Upper lobe of left lung (tissue), 4 donors: Measurements from ENCODE around the gene IPMK.

Experiments
- POLR2A ChIP-seq, 4 donors: fragments of 450-650 bp; IDR thresholded peaks; one replicate each; pipeline ENCODE4 v1.5.1; 2016 to 2017; ENCODE audit warnings: antibody characterized with exemption in 4 of 4, mild to moderate bottlenecking in 2 of 4
- POLR2AphosphoS5 ChIP-seq, 2 donors: sonication (generic); formaldehyde crosslinking; IDR thresholded peaks; one replicate each; pipeline ENCODE4 v1.5.1; 2017; ENCODE audit warnings: antibody characterized with exemption in 2 of 2

DNA sequence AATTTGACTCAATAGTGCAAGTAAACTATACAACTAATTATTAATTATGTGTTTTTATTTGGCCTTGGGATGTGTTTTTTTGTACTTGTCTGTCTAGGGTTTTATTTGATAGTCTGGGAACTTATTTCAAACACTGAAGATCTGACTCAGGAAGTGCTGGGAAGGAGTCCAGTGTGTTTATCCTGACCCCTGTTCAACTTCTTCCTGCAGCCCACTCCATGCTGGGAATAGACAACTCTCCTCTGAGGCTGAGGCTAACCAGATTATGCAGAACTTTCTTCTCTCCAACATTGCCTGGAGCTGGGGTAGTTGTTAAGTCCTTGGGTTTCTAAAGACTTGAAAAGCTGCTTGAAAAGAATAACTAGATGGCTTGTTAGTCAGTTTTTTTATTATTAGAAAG lies 8.2 kb upstream of the IPMK start:
- no peak for TF ChIP-seq POLR2A (IDR thresholded peaks at IDR 0.05)
- TF ChIP-seq POLR2AphosphoS5 (IDR thresholded peaks at IDR 0.05), result no peak
